ENCODE measurements around the gene TMEM221.

Gene TMEM221

GRCh38 chr19:17460372-17461230 lies 12.1 kb upstream of the TMEM221 start, which contains the start of gene NXNL1:
Gene NXNL1 (minus strand): TSS chr19:17460926. CDS start chr19:17460869, 57 bp downstream.
- H3K4me3 ChIP-seq (ENCODE audit: control insufficient read depth, low read depth, low read length): no peak within 1 kb of the TSS
- no peak for TF ChIP-seq CTCF (conservative IDR thresholded peaks at IDR 0.05; ENCODE audit: control insufficient read depth, insufficient read depth, low read depth, low read length)
- no peak for DNase-seq (ENCODE audit: low read depth)

GRCh38 chr19:17458970-17459369 lies 10.5 kb upstream of the TMEM221 start:
- no peak for DNase-seq (ENCODE audit: low read depth)
- no peak overlapping the region for H3K4me3 ChIP-seq (ENCODE audit: control insufficient read depth, low read depth, low read length)
- no peak for TF ChIP-seq CTCF (conservative IDR thresholded peaks at IDR 0.05; ENCODE audit: control insufficient read depth, insufficient read depth, low read depth, low read length)

GRCh38 chr19:17457616-17458015 lies 9.1 kb upstream of the TMEM221 start:
- no peak for TF ChIP-seq CTCF (conservative IDR thresholded peaks at IDR 0.05; ENCODE audit: control insufficient read depth, insufficient read depth, low read depth, low read length)
- DNase-seq (ENCODE audit: low read depth): no peak
- H3K4me3 ChIP-seq (ENCODE audit: control insufficient read depth, low read depth, low read length): no peak overlapping the region

GRCh38 chr19:17456127-17456526 lies 7.7 kb upstream of the TMEM221 start:
- TF ChIP-seq CTCF (conservative IDR thresholded peaks at IDR 0.05; ENCODE audit: control insufficient read depth, insufficient read depth, low read depth, low read length): no peak
- no peak overlapping the region for H3K4me3 ChIP-seq (ENCODE audit: control insufficient read depth, low read depth, low read length)
- no peak for DNase-seq (ENCODE audit: low read depth)

- TF ChIP-seq CTCF (conservative IDR thresholded peaks at IDR 0.05; ENCODE audit: control insufficient read depth, insufficient read depth, low read depth, low read length): no peak
- no peak for DNase-seq (ENCODE audit: low read depth)
- no peak overlapping the region for H3K4me3 ChIP-seq (ENCODE audit: control insufficient read depth, low read depth, low read length)
Observed at GRCh38 chr19:17455308-17456123, 7.0 kb upstream of the TMEM221 start.

GRCh38 chr19:17454576-17455071 lies 6.2 kb upstream of the TMEM221 start:
- TF ChIP-seq CTCF (conservative IDR thresholded peaks at IDR 0.05; ENCODE audit: control insufficient read depth, insufficient read depth, low read depth, low read length): no peak
- DNase-seq (ENCODE audit: low read depth): no peak
- no peak overlapping the region for H3K4me3 ChIP-seq (ENCODE audit: control insufficient read depth, low read depth, low read length)

Measured in fibroblast of mammary gland (primary cell).